PC-9 (cell line): ENCODE measurements around the gene OSGEPL1. TPM values are rescaled to one million over a fixed set of nuclear protein-coding genes. Genes with fewer than 3 reads are reported as not detected.

Experiments used
- BruUV-seq: library from RNA; stranded (reverse); fragments of 400-500 nt; replicated peaks from 2 replicates; lab custom pipeline; 2021; lab: Mats Ljungman, UMichigan
- CTCF ChIA-PET: fragments of 300-600 bp; sonication (Branson Sonifier 250); formaldehyde crosslinking; loops from one replicate; lab custom pipeline; 2022; ENCODE audit warnings: antibody characterized with exemption; lab: Charles Lee
- POLR2A ChIA-PET: fragments of 300-600 bp; sonication (Branson Sonifier 250); formaldehyde crosslinking; loops from one replicate; lab custom pipeline; 2022; ENCODE audit warnings: antibody characterized with exemption; ENCODE audit not compliant: unreplicated experiment; lab: Charles Lee
- DNase-seq, 2 experiments: peaks; one replicate each; pipeline versions ENCODE4 v3.0.0 to v3.0.0-alpha.2; 2015 to 2022; ENCODE audit warnings: mixed read lengths in 1 of 2
- H2AFZ ChIP-seq: fragments of 200-600 bp; sonication (generic); 2 replicates; pipeline ENCODE4 v1.8.1; 2017; ENCODE audit warnings: antibody characterized with exemption
- H3F3A ChIP-seq: fragments of 200-600 bp; sonication (generic); 2 replicates; pipeline ENCODE4 v1.8.1; 2017; ENCODE audit warnings: antibody characterized with exemption, mild to moderate bottlenecking, low read depth; ENCODE audit not compliant: insufficient read depth
- H3K27ac ChIP-seq: fragments of 200-600 bp; sonication (generic); 2 replicates; pipeline ENCODE4 v1.6.1; 2016; ENCODE audit warnings: mixed run types
- H3K27me3 ChIP-seq: fragments of 200-600 bp; sonication (generic); 2 replicates; pipeline ENCODE4 v1.6.1; 2016; ENCODE audit warnings: low read depth, mixed run types; ENCODE audit not compliant: insufficient read depth
- H3K36me3 ChIP-seq: fragments of 200-600 bp; sonication (generic); 2 replicates; pipeline ENCODE4 v1.6.1; 2016; ENCODE audit warnings: low read depth, mixed run types
- H3K4me1 ChIP-seq: fragments of 200-600 bp; sonication (generic); replicated peaks from 2 replicates; pipeline ENCODE4 v1.6.1; 2016; ENCODE audit warnings: mixed run types; ENCODE audit not compliant: insufficient read depth
- H3K4me2 ChIP-seq: fragments of 200-600 bp; sonication (generic); 2 replicates; pipeline ENCODE4 v1.6.1; 2017; ENCODE audit warnings: mixed run types
- H3K4me3 ChIP-seq: fragments of 200-600 bp; sonication (generic); 2 replicates; pipeline ENCODE4 v1.6.1; 2016; ENCODE audit warnings: mixed run types
- H3K79me2 ChIP-seq: fragments of 200-600 bp; sonication (generic); 2 replicates; pipeline ENCODE4 v1.6.1; 2017; ENCODE audit warnings: low read depth, mixed run types
- H3K9me2 ChIP-seq: fragments of 200-600 bp; sonication (generic); 2 replicates; pipeline ENCODE4 v1.8.1; 2017; ENCODE audit warnings: mild to moderate bottlenecking; ENCODE audit not compliant: insufficient read depth
- H3K9me3 ChIP-seq: fragments of 200-600 bp; sonication (generic); 2 replicates; pipeline ENCODE4 v1.8.1; 2016; ENCODE audit warnings: low read depth; ENCODE audit not compliant: insufficient read depth
- H4K20me1 ChIP-seq: fragments of 200-600 bp; sonication (generic); 2 replicates; pipeline ENCODE4 v1.8.1; 2017; ENCODE audit not compliant: insufficient read depth
- CTCF ChIP-seq: fragments of 200-600 bp; sonication (generic); conservative IDR thresholded peaks from 2 replicates; pipeline ENCODE4 v1.6.1; 2017; ENCODE audit warnings: mixed run types, antibody characterized with exemption, mild to moderate bottlenecking, moderate library complexity
- EZH2 ChIP-seq: fragments of 200-600 bp; sonication (generic); IDR thresholded peaks from 2 replicates; pipeline ENCODE4 v1.8.0; 2017; ENCODE audit warnings: antibody characterized with exemption, low read depth
- intact Hi-C: fragments of 100-400 bp; cut with micrococcal nuclease; formaldehyde crosslinking; loops from one replicate; pipeline ENCODE4 v1.10.0; 2022; ENCODE audit not compliant: unreplicated experiment
- total RNA-seq: library from RNA; stranded (reverse); gene quantifications from 2 replicates; pipeline ENCODE4 v1.2.3, GENCODE V29; 2021

The OSGEPL1 gene
- total RNA-seq, 1 experiment from 2014 or later: 5.7 TPM

GRCh38 chr2:189783927-189784867, 21.6 kb upstream of the OSGEPL1 start, which contains the start of the genes ORMDL1 and PMS1:
ORMDL1 (minus strand) TSS chr2:189784339; CDS start chr2:189782595, 1,744 bp downstream.
PMS1 (plus strand) TSS chr2:189784450; CDS start chr2:189791810, 7,360 bp downstream.
- Histone ChIP-seq H3K9me2 (no peaks in the 10 kb centered on the region), H3K79me2 (peaks cover 42% of the 10 kb centered on the region), H3K4me1 (peaks cover 11% of the 10 kb centered on the region), H3K36me3 (no peaks in the 10 kb centered on the region), H3K27me3 (no peaks in the 10 kb centered on the region), H4K20me1 (no peaks in the 10 kb centered on the region), H3K9me3 (no peaks in the 10 kb centered on the region), H2AFZ (peak within 1 kb of the TSS; percentile 98), H3F3A (peaks cover 8% of the 10 kb centered on the region; the same call in 1 of the 2 replicates), H3K4me3 (peak within 1 kb of the TSS; percentile 84), H3K27ac (peak within 1 kb of the TSS; percentile 53), H3K4me2 (peak within 1 kb of the TSS; percentile 78)
- CTCF ChIA-PET: no interaction called here
- POLR2A ChIA-PET: interaction anchor here (0.6 kb wide), 3 partner anchors 88 to 1097 kb away, joined by 4 read pairs; partner anchors contain the start of gene ANKAR
- intact Hi-C loops: loop anchor here (1.0 kb wide), 1 partner anchor 21 kb away; no protein-coding TSS in a partner anchor
- TSS peak; percentile 65 for BruUV-seq
- DNase-seq: peak; percentile 82 to 89
- TF ChIP-seq EZH2 (no peak), CTCF (no peak)

GRCh38 chr2:189783451-189783926, 20.9 kb upstream of the OSGEPL1 start:
- peak overlapping the region; percentile 84 for H3K4me3 ChIP-seq

More at GRCh38 chr2:189783451-189783926, 20.9 kb upstream of the OSGEPL1 start:
- Histone ChIP-seq H3K27ac (peak overlapping the region; percentile 53), H4K20me1 (no peaks in the 10 kb centered on the region), H3K27me3 (no peaks in the 10 kb centered on the region), H3K9me2 (no peaks in the 10 kb centered on the region), H3K4me1 (peaks cover 11% of the 10 kb centered on the region), H3K36me3 (no peaks in the 10 kb centered on the region), H3K9me3 (no peaks in the 10 kb centered on the region), H3K4me2 (peak overlapping the region; percentile 78), H3F3A (peaks cover 8% of the 10 kb centered on the region; the same call in 1 of the 2 replicates), H2AFZ (peak overlapping the region; percentile 98), H3K79me2 (peaks cover 42% of the 10 kb centered on the region)
- no TSS peak for BruUV-seq
- TF ChIP-seq EZH2: no peak
- TF ChIP-seq CTCF: no peak
- intact Hi-C loops: no loop called here
- ChIA-PET POLR2A (interaction anchor here (0.6 kb wide), 3 partner anchors 31 to 1098 kb away, joined by 3 to 4 read pairs (median 4); partner anchors contain the start of gene ANKAR), CTCF (no interaction called here)
- DNase-seq: no peak
